SK-N-SH (cell line): ENCODE results near the gene PGS1. TPM values are rescaled to one million over a fixed set of nuclear protein-coding genes. Genes with fewer than 3 reads are reported as not detected.

Experiments used
- CTCF ChIA-PET: fragments of 300-600, 350-600 bp; formaldehyde crosslinking; extraction: SDS; loops from one replicate; lab custom pipeline; 2021; lab: Yijun Ruan, JAX
- POLR2A ChIA-PET: fragments of 350-600 bp; sonication (Branson Sonifier 250); formaldehyde crosslinking; extraction: SDS; loops from one replicate; lab custom pipeline; 2020; ENCODE audit warnings: antibody characterized with exemption, inconsistent platforms; lab: Yijun Ruan, JAX
- DNase-seq: peaks from one replicate; pipeline ENCODE4 v3.0.0; 2012
- H2AFZ ChIP-seq: fragments of 200-600 bp; sonication (generic); 2 replicates; pipeline ENCODE4 v1.8.1; 2016; ENCODE audit warnings: antibody characterized with exemption, mild to moderate bottlenecking, low read depth
- H3F3A ChIP-seq: fragments of 200-600 bp; sonication (generic); replicated peaks from 2 replicates; pipeline ENCODE3; 2016; ENCODE audit warnings: antibody characterized with exemption, mild to moderate bottlenecking; ENCODE audit not compliant: insufficient read depth
- H3K27ac ChIP-seq, 2 experiments: fragments of 200-500 bp in 1 of 2; fragments of 200-600 bp in 1 of 2; sonication (Bioruptor generic) in 1 of 2; sonication (generic), shearing (Covaris generic) in 1 of 2; 2 replicates each; pipeline versions ENCODE4 v1.5.1 to v1.6.1; 2014 to 2016; ENCODE audit warnings: low read depth in 2 of 2, inconsistent platforms in 1 of 2, low read length in 1 of 2, mild to moderate bottlenecking in 1 of 2, mixed read lengths in 1 of 2
- H3K27me3 ChIP-seq: fragments of 200-600 bp; sonication (generic), shearing (Covaris generic); 2 replicates; pipeline ENCODE4 v1.6.1; 2016; ENCODE audit warnings: mixed run types; ENCODE audit not compliant: insufficient read depth
- H3K36me3 ChIP-seq, 2 experiments: fragments of 200-500 bp in 1 of 2; fragments of 200-600 bp in 1 of 2; sonication (Bioruptor generic) in 1 of 2; sonication (generic) in 1 of 2; replicated peaks in 1 of 2; 2 replicates each; pipeline versions ENCODE3 to v1.5.1; 2014 to 2016; ENCODE audit warnings: low read length in 1 of 2, mild to moderate bottlenecking in 1 of 2; ENCODE audit not compliant: insufficient read depth in 2 of 2, control insufficient read depth in 1 of 2
- H3K4me1 ChIP-seq, 2 experiments: fragments of 200-500 bp in 1 of 2; fragments of 200-600 bp in 1 of 2; sonication (Bioruptor generic) in 1 of 2; sonication (generic), shearing (Covaris generic) in 1 of 2; 2 replicates each; pipeline versions ENCODE4 v1.5.1 to v1.6.1; 2014 to 2016; ENCODE audit warnings: low read depth in 1 of 2, low read length in 1 of 2, mixed run types in 1 of 2; ENCODE audit not compliant: insufficient read depth in 2 of 2, control insufficient read depth in 1 of 2
- H3K4me2 ChIP-seq: fragments of 200-600 bp; sonication (generic), shearing (Covaris generic); 2 replicates; pipeline ENCODE4 v1.6.1; 2017; ENCODE audit warnings: mixed run types
- H3K4me3 ChIP-seq, 2 experiments: fragments of 200-500 bp in 1 of 2; fragments of 200-600 bp in 1 of 2; sonication (Bioruptor generic) in 1 of 2; sonication (generic), shearing (Covaris generic) in 1 of 2; 2 replicates each; pipeline versions ENCODE4 v1.5.1 to v1.8.1; 2014 to 2016; ENCODE audit warnings: low read depth in 2 of 2, inconsistent platforms in 1 of 2, low read length in 1 of 2, mild to moderate bottlenecking in 1 of 2, mixed read lengths in 1 of 2, moderate library complexity in 1 of 2
- H3K79me2 ChIP-seq: fragments of 200-600 bp; sonication (generic); 2 replicates; pipeline ENCODE4 v1.8.1; 2017; ENCODE audit warnings: mild to moderate bottlenecking; ENCODE audit not compliant: insufficient read depth
- H3K9ac ChIP-seq: fragments of 200-600 bp; sonication (generic); 2 replicates; pipeline ENCODE4 v1.6.1; 2017; ENCODE audit warnings: mixed run types
- H3K9me2 ChIP-seq: fragments of 200-600 bp; sonication (generic); 2 replicates; pipeline ENCODE4 v1.6.1; 2017; ENCODE audit warnings: mixed run types
- H3K9me3 ChIP-seq: fragments of 200-600 bp; sonication (generic); 2 replicates; pipeline ENCODE4 v1.6.1; 2017; ENCODE audit warnings: mixed run types, mild to moderate bottlenecking, moderate library complexity
- H4K20me1 ChIP-seq: fragments of 200-600 bp; sonication (generic); 2 replicates; pipeline ENCODE4 v1.6.1; 2017; ENCODE audit warnings: mild to moderate bottlenecking, mixed run types; ENCODE audit not compliant: insufficient read depth
- CHD2 ChIP-seq: fragments of 150-350 bp; IDR thresholded peaks from 2 replicates; pipeline ENCODE4 v1.6.1; 2018; ENCODE audit warnings: low read length; ENCODE audit not compliant: partially characterized antibody
- EP300 ChIP-seq, 2 experiments: IDR thresholded peaks; 2 replicates each; pipeline versions ENCODE4 v1.4.0 to v1.6.1; 2012; ENCODE audit warnings: borderline replicate concordance in 1 of 2, low read depth in 1 of 2, low read length in 1 of 2
- EZH2phosphoT487 ChIP-seq: fragments of 200-600 bp; sonication (generic); IDR thresholded peaks from 2 replicates; pipeline ENCODE4 v1.6.1; 2017; ENCODE audit warnings: low read depth, mixed run types, mild to moderate bottlenecking, antibody characterized with exemption, moderate library complexity, borderline replicate concordance
- FOSL2 ChIP-seq: IDR thresholded peaks from 2 replicates; pipeline ENCODE4 v1.4.0; 2012; ENCODE audit warnings: low read depth, mild to moderate bottlenecking, moderate library complexity, borderline replicate concordance
- GATA2 ChIP-seq: sonication (generic); formaldehyde crosslinking; IDR thresholded peaks from 2 replicates; pipeline ENCODE4 v1.5.0; 2020; ENCODE audit warnings: mild to moderate bottlenecking, missing genetic modification reagents
- JUND ChIP-seq: IDR thresholded peaks from 2 replicates; pipeline ENCODE4 v1.4.0; 2012
- MEF2A ChIP-seq: IDR thresholded peaks from 2 replicates; pipeline ENCODE4 v1.4.0; 2012; ENCODE audit warnings: low read depth, borderline replicate concordance
- MXI1 ChIP-seq: IDR thresholded peaks from 2 replicates; pipeline ENCODE4 v1.6.1; 2012; ENCODE audit warnings: mild to moderate bottlenecking, low read depth, low read length, improper control_type of control experiment
- NFIC ChIP-seq: IDR thresholded peaks from 2 replicates; pipeline ENCODE4 v1.4.0; 2012; ENCODE audit warnings: borderline replicate concordance
- NRF1 ChIP-seq: IDR thresholded peaks from 2 replicates; pipeline ENCODE4 v1.6.1; 2012; ENCODE audit warnings: low read depth, mild to moderate bottlenecking, low read length
- POLR2AphosphoS5 ChIP-seq: IDR thresholded peaks from 2 replicates; pipeline ENCODE4 v1.6.1; 2012; ENCODE audit warnings: low read depth, low read length
- RAD21 ChIP-seq: IDR thresholded peaks from 2 replicates; pipeline ENCODE4 v1.6.1; 2012; ENCODE audit warnings: mild to moderate bottlenecking, low read length
- RCOR1 ChIP-seq: fragments of 150-350 bp; IDR thresholded peaks from 2 replicates; pipeline ENCODE4 v1.6.1; 2017; ENCODE audit warnings: antibody characterized with exemption, low read length
- SMC3 ChIP-seq: IDR thresholded peaks from 2 replicates; pipeline ENCODE4 v1.6.1; 2012; ENCODE audit warnings: low read depth, low read length, improper control_type of control experiment
- TAF1 ChIP-seq: IDR thresholded peaks from 2 replicates; pipeline ENCODE4 v1.6.1; 2012; ENCODE audit warnings: low read depth, mild to moderate bottlenecking, low read length, moderate library complexity, borderline replicate concordance
- TEAD4 ChIP-seq: IDR thresholded peaks from 2 replicates; pipeline ENCODE4 v1.4.0; 2012; ENCODE audit warnings: mild to moderate bottlenecking, borderline replicate concordance; ENCODE audit not compliant: insufficient read depth
- YY1 ChIP-seq: IDR thresholded peaks from 2 replicates; pipeline ENCODE4 v1.4.0; 2012; ENCODE audit warnings: low read depth, mild to moderate bottlenecking
- WGBS: methylation state at CpG from one replicate; pipeline ENCODE4 v1.1.6; 2017; ENCODE audit warnings: low lambda C conversion rate; 5-methylcytosine and 5-hydroxymethylcytosine counted together
- polyA plus RNA-seq, 3 experiments: library from polyadenylated mRNA; depleted of rRNA; stranded (reverse); fragments of >200 nt; gene quantifications; 2 replicates each; pipeline ENCODE4 v1.2.3, GENCODE V29; 2012
- TF ChIP-seq, protein P1 (sequence below): fragments of 150-350 bp; IDR thresholded peaks from 2 replicates; pipeline ENCODE4 v1.6.1; 2017; ENCODE audit warnings: antibody characterized with exemption, low read length, low read depth, borderline replicate concordance
- TF ChIP-seq, protein P2 (sequence below): IDR thresholded peaks from 2 replicates; pipeline ENCODE4 v1.4.0; 2012; ENCODE audit warnings: low read depth, borderline replicate concordance
- TF ChIP-seq, protein P3 (sequence below): IDR thresholded peaks from 2 replicates; pipeline ENCODE4 v1.6.1; 2012; ENCODE audit warnings: mild to moderate bottlenecking, low read depth, low read length, moderate library complexity

PGS1 gene
- polyA plus RNA-seq, 1 of the 3 experiments (the other 2 are of a cell fraction): 88.4 TPM

DNA sequence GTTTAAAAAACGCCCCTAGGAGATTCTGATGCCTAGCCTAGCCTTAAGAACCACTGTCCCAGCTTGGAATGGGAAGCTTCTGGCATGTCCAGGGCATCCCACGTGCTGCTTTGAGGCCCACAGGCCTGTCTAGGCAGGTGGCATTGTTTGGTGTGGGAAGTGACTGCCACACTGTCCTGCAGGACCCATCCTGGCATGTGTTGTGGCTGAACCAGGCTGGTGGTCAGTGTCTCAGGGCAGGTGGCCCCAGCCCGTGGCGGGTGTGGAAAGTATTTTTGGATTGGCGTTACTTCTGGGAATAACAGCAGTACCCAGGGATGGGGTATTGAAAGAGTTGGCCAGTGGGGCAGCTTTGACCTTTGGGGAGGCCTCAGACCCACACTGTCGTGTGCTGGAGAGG is 27.9 kb downstream of the PGS1 start:
- ChIA-PET CTCF (interaction anchor here (0.9 to 3.3 kb wide), 5 partner anchors 15 to 232 kb away, joined by 3 to 19 read pairs (median 6); no protein-coding TSS in a partner anchor), POLR2A (no interaction called here)
- Histone ChIP-seq H3K4me2 (no peak overlapping the region), H3K36me3 (peaks cover 38 to 47% of the 10 kb centered on the region in 2 experiments), H3K27ac (no peak overlapping the region), H3K27me3 (no peaks in the 10 kb centered on the region), H3K4me3 (no peak overlapping the region)
- WGBS: 80% methylated on average over 5 of the region's 6 CpGs
- TF ChIP-seq EP300 (IDR thresholded peaks at IDR 0.05; ENCODE audit: borderline replicate concordance in 1 of 2, low read depth in 1 of 2, low read length in 1 of 2) (no peak), RCOR1 (no peak), RAD21 (no peak), CHD2 (no peak), JUND (no peak), NRF1 (no peak), YY1 (no peak), TAF1 (no peak), MXI1 (no peak), SMC3 (no peak), MEF2A (no peak), GATA2 (CRISPR knock-in tag) (no peak), POLR2AphosphoS5 (no peak), NFIC (no peak), EZH2phosphoT487 (no peak), FOSL2 (no peak), TEAD4 (no peak)
- TF ChIP-seq, protein P1, sequence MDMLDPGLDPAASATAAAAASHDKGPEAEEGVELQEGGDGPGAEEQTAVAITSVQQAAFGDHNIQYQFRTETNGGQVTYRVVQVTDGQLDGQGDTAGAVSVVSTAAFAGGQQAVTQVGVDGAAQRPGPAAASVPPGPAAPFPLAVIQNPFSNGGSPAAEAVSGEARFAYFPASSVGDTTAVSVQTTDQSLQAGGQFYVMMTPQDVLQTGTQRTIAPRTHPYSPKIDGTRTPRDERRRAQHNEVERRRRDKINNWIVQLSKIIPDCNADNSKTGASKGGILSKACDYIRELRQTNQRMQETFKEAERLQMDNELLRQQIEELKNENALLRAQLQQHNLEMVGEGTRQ: no peak
- TF ChIP-seq, protein P2, sequence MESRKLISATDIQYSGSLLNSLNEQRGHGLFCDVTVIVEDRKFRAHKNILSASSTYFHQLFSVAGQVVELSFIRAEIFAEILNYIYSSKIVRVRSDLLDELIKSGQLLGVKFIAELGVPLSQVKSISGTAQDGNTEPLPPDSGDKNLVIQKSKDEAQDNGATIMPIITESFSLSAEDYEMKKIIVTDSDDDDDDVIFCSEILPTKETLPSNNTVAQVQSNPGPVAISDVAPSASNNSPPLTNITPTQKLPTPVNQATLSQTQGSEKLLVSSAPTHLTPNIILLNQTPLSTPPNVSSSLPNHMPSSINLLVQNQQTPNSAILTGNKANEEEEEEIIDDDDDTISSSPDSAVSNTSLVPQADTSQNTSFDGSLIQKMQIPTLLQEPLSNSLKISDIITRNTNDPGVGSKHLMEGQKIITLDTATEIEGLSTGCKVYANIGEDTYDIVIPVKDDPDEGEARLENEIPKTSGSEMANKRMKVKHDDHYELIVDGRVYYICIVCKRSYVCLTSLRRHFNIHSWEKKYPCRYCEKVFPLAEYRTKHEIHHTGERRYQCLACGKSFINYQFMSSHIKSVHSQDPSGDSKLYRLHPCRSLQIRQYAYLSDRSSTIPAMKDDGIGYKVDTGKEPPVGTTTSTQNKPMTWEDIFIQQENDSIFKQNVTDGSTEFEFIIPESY: no peak
- TF ChIP-seq, protein P3, sequence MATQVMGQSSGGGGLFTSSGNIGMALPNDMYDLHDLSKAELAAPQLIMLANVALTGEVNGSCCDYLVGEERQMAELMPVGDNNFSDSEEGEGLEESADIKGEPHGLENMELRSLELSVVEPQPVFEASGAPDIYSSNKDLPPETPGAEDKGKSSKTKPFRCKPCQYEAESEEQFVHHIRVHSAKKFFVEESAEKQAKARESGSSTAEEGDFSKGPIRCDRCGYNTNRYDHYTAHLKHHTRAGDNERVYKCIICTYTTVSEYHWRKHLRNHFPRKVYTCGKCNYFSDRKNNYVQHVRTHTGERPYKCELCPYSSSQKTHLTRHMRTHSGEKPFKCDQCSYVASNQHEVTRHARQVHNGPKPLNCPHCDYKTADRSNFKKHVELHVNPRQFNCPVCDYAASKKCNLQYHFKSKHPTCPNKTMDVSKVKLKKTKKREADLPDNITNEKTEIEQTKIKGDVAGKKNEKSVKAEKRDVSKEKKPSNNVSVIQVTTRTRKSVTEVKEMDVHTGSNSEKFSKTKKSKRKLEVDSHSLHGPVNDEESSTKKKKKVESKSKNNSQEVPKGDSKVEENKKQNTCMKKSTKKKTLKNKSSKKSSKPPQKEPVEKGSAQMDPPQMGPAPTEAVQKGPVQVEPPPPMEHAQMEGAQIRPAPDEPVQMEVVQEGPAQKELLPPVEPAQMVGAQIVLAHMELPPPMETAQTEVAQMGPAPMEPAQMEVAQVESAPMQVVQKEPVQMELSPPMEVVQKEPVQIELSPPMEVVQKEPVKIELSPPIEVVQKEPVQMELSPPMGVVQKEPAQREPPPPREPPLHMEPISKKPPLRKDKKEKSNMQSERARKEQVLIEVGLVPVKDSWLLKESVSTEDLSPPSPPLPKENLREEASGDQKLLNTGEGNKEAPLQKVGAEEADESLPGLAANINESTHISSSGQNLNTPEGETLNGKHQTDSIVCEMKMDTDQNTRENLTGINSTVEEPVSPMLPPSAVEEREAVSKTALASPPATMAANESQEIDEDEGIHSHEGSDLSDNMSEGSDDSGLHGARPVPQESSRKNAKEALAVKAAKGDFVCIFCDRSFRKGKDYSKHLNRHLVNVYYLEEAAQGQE: no peak
- TF ChIP-seq, all 33 proteins: peak for 0
- peaks cover 0 to 15% of the 10 kb centered on the region in 2 experiments; a peak in 1 of 4 replicates for H3K4me1 ChIP-seq
- no peak for DNase-seq
- H3K9me2 ChIP-seq: no peaks in the 10 kb centered on the region
- H3K9me3 ChIP-seq: no peaks in the 10 kb centered on the region
- H2AFZ ChIP-seq: no peak overlapping the region
- H3K79me2 ChIP-seq: peaks cover 80% of the 10 kb centered on the region
- peaks cover 53% of the 10 kb centered on the region for H4K20me1 ChIP-seq
- H3K9ac ChIP-seq: no peak overlapping the region
- H3F3A ChIP-seq: no peaks in the 10 kb centered on the region
